GM19035 (cell line): Measurements from ENCODE around the gene KRTAP10-4.
"Not testable (repeated sequence)": the region's sequence is repeated elsewhere in the genome, so short reads cannot be mapped to it uniquely, and the experiment has no call there.

Source experiments
- ATAC-seq: cut with Tn5 transposase; IDR thresholded peaks from one replicate; pipeline ENCODE4 v1.9.1; 2021; ENCODE audit not compliant: unreplicated experiment

KRTAP10-4 gene

DNA sequence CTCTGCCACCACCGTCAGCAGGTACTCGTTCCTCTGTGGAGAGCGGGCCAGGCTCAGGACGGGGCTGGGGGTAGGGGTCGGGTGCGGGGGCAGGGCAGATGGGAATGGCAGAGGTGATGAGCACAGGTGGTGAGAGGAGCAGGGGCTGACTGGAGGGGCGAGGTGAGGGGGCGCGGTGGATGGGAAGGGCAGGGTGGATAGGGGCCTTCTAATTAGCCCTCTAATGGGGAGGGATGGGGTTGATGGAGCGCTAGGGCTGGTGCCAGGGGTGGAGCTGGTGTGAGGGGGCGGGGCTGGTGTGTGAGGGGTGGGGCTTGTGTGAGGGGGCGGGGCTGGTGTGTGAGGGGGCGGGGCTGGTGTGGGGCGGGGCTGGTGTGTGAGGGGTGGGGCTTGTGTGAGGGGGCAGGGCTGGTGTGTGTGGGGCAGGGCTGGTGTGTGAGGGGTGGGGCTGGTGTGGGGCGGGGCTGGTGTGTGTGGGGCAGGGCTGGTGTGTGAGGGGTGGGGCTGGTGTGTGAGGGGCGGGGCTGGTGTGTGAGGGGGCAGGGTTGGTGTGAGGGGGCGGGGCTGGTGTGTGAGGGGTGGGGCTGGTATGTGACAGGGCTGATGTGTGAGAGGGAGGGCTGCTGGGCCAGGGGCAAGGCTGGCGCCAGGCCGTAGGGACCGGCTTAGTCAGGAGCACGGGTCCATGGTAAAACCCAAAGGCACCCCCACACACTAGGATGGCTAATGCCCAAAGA lies 39.5 kb upstream of the KRTAP10-4 start:
- ATAC-seq = no peak

GRCh38 chr21:44534688-44535087 lies 38.8 kb upstream of the KRTAP10-4 start:
- no peak for ATAC-seq

GRCh38 chr21:44535963-44536362 lies 37.6 kb upstream of the KRTAP10-4 start:
- ATAC-seq = no peak

DNA sequence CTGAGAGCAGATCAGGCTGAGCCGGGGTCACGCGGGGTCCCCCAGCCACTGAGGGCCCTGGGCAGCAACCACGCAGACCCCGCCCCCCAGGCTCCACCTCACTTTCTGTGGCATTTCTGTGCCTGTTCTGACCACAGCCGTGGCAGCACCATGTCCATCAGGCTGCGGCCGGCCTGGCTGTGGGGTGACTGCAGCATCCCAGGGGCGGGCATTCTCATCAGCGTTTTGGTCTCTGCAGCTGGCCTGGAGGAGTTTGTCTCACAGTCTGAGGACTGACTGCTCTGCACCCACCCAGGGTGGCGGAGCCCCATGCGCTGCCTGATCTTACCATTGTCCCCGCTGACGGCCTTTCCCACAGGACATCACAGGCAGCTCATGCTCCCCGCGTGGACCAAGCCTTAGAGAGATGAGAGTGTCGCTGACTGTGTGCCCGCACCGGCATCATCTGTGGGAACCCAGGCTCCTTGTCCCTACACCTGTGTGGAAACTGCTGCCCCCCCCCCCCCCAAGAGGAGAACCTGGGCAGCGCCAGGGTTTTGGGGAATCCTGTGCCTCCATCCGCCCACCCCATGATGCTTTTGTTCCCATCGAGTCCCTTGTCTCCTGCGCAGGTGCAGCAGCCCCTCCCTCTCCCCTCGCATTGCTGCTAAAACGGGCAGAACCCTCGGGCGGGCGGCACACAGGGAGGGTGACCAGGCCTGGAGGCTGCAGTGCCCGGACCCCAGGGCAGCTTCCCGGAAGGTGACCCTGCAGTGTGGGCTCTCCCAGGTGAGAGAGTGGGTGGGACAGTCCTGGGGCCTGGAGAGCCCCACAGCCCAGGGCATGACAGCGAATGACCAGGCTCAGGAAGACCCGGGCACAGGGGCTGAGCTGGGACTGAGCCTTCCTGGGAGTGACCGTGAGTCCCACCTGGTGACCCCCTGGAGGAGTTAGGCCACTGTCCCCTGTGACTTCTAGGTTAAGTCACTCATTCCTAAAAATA lies 35.3 kb upstream of the KRTAP10-4 start:
- no peak for ATAC-seq

- no peak for ATAC-seq
These were observed 34.5 kb upstream of the KRTAP10-4 start for GRCh38 chr21:44539046-44539445.

- no peak for ATAC-seq
These were observed 33.4 kb upstream of the KRTAP10-4 start, which contains the start of gene KRTAP10-1 for GRCh38 chr21:44539991-44540666. Gene KRTAP10-1, minus strand, starts transcription at chr21:44540195. Its CDS starts 45 bp downstream, at chr21:44540150.

- ATAC-seq = no peak
These were observed 32.7 kb upstream of the KRTAP10-4 start for GRCh38 chr21:44540741-44541288.

- ATAC-seq = no peak
These were observed 30.8 kb upstream of the KRTAP10-4 start for GRCh38 chr21:44542716-44543115.

- no peak for ATAC-seq
These were observed 29.0 kb upstream of the KRTAP10-4 start for GRCh38 chr21:44544566-44544965.

DNA sequence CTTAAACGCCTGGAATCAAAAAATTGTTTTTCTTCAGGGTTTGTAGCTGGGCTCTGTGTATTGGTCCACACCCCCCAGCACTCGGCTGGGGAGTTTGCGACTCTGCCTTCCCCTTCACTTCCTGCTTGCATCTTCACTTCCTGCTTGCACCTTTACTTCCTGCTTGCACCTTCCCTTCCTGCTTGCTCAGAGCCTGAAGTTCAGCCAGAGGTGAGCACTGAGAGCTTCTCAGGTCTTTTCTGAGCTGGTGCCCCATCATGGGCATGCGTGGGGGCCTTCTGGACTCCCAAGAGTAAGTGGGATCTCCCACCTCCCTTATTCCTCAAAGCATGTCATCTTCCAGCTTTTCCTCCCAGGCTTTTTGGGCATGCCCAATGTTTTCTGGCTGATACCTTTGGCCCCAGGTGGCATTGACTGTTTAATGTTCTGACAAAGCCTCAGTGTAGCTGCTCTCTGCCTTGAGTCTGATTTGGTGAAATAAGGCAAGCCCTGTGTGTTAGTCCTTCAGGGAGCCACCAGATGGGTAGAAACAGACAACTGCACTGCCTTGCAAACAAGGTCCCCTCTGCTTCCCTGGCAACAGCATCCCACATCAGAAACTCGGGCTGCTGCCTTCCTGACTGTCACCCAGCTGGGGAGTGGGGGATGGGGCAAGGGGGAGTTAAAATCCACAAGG lies 25.7 kb upstream of the KRTAP10-4 start:
- ATAC-seq = no peak

- no peak for ATAC-seq
These were observed 25.1 kb upstream of the KRTAP10-4 start for GRCh38 chr21:44548381-44548780.

DNA sequence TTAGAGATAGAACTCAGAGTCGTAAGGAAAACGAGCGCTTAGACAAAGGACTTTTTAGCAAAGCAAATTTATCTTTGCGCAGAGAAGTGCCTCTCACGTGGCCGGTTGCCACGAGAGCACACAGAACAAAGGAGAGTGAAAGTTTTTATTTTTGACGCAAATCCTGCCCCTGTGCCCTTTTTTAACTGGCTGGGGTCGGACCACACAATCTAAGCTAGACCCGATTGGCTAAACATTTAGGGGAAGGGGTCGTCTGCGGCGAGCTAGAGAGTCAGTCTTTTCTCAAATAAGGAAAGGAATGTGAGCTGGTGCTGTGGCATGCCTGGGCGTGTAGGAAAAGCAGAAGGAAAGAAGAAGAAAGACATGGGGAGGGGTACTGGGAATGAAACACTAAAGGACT lies 24.6 kb upstream of the KRTAP10-4 start:
- no peak for ATAC-seq

GRCh38 chr21:44549525-44550211 lies 23.9 kb upstream of the KRTAP10-4 start:
- ATAC-seq = no peak

- ATAC-seq = not testable (repeated sequence)
These were observed 23.2 kb upstream of the KRTAP10-4 start for GRCh38 chr21:44550285-44550684.

DNA sequence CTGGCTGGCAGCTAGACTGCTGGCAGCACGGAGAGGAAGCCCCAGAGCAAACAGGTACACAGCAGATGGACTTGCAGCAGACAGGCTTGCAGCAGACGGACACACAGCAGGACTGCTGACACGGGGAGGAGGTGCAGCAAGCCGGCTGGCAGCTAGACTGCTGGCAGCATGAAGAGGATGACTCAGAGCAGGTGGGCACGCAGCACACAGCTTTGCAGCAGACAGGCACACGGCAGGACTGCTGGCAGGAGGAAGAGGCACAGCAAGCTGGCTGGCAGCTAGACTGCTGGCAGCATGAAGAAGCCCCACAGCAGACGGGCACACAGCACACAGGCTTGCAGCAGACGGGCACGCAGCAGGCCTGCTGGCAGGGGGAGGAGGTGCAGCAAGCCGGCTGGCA lies 22.7 kb upstream of the KRTAP10-4 start:
- ATAC-seq = no peak

GRCh38 chr21:44551340-44551961 lies 22.1 kb upstream of the KRTAP10-4 start, which contains the start of gene KRTAP10-2:
Gene KRTAP10-2, minus strand, starts transcription at chr21:44551505. Its CDS starts 47 bp downstream, at chr21:44551458.
- ATAC-seq = no peak

- ATAC-seq = no peak
These were observed 21.4 kb upstream of the KRTAP10-4 start for GRCh38 chr21:44552136-44552535.

- no peak for ATAC-seq
These were observed 20.8 kb upstream of the KRTAP10-4 start for GRCh38 chr21:44552681-44553080.

- no peak for ATAC-seq
These were observed 18.2 kb upstream of the KRTAP10-4 start for GRCh38 chr21:44555200-44555875.
